GM18870 (cell line): ENCODE results near the gene SENP8.

Experiments used
- ATAC-seq: cut with Tn5 transposase; IDR thresholded peaks from one replicate; pipeline ENCODE4 v1.9.1; 2021; ENCODE audit warnings: moderate library complexity; ENCODE audit not compliant: unreplicated experiment

Gene SENP8

GRCh38 chr15:72173864-72174550 lies 55.8 kb downstream of the SENP8 start:
- no peak for ATAC-seq

DNA sequence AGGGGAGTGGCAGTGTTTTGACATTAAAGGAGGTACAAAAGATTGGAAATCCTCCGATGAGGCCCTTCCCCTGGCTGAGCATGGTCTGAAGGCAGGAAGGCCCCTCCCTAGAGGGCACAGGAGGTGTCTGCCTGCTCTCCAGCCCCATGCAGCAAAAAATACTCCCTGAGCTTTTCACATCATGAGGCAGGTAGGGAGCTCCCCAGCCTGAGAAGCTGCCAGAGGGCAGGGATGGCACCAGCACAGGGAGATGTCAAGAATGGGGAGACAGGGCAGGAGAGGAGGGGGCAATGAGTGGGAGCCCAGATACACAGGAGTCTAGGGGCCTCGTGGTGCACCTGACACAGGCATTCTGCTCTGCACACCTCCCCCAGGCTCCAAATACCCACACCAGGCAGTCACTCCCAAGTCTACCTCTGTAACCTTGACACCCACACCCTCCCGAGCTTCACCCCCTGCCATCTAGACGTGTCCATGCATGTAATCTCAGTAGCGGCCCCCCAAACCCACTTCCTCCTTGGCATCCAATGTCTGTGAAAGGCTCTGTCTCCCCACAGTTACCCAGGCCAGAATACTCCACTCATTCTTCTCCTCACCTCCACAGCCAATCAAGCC lies 56.5 kb downstream of the SENP8 start:
- no peak for ATAC-seq

DNA sequence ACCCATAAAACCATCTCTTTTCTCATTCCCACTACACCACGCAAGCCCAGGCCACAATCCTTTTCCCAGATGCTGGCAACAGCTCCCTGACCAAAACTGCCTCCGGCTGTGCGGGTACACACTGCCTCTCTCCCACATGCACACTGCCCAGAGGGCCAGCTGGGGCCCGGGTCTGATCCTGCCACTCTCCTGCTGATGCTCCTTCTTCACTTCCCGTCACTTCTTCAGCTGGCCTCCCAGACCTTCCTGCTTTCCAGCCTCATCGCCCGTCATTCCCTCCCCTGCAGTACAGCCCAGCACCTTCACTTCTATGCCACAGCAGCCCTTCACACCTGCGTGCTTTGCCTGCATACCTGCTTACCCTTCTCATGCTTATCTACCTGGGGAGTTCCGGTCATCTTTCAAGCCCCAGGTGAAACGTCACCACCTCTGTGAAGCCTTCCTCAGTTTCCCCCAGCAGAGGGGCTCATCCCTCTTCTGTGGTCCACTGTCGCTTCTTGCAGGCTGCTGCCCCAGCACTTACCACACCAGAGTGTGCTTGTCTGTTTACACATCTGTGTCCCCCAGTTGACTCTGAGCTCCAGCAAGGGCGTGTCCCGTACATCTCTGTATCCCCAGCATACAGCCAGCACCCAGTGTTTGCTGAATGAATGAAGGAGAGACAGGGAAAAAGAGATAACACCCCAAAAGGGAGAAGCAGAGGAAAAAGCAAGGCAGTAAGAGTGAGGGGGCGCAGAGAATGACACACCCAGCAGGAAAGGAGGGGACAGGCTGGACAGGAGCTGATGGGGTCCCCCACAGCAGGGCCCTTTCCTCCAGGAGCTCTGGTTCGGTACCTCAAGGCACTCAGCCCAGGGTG lies 57.2 kb downstream of the SENP8 start:
- ATAC-seq = no peak

DNA sequence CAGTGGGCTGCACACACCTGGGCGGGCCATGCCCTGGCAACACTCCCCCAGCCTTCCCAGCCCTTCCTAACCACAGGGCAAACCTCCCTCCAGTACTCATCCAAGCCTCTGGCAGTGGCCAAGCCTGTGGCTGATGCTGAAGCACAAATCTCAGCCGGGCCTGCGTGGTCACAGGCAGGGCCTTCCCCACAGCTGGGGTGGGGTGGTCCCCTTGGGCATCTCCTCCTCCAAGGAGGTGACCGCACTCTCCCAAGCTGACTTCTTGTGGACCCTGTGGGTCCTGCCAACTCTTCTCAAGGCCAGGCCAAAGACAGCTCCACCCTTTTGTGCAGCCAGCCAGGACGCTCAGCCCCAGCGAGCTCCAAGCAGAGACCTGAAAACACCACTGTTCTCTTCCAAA lies 58.0 kb downstream of the SENP8 start:
- ATAC-seq = no peak

DNA sequence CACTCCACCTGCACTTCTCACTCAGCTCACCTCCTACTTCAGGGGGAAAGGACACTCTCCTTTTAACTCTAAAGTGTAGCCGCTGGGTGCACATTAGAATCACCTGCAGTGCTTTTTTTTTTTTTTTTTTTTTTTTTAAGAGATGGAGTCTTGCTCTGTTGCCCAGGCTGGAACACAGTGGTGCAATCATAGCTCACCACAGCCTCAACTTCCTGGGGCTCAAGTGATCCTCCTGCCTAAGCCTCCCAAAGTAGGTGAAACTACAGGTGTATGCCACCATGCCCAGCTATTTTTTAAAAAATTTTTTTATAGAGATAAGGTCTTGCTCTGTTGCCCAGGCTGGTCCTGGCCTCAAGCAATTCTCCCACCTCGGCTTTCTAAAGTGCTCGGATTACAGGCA lies 58.5 kb downstream of the SENP8 start:
- ATAC-seq = no peak

- no peak for ATAC-seq
These were observed 60.9 kb downstream of the SENP8 start for GRCh38 chr15:72178976-72179585.

- no peak for ATAC-seq
These were observed 61.9 kb downstream of the SENP8 start for GRCh38 chr15:72179950-72180581.

DNA sequence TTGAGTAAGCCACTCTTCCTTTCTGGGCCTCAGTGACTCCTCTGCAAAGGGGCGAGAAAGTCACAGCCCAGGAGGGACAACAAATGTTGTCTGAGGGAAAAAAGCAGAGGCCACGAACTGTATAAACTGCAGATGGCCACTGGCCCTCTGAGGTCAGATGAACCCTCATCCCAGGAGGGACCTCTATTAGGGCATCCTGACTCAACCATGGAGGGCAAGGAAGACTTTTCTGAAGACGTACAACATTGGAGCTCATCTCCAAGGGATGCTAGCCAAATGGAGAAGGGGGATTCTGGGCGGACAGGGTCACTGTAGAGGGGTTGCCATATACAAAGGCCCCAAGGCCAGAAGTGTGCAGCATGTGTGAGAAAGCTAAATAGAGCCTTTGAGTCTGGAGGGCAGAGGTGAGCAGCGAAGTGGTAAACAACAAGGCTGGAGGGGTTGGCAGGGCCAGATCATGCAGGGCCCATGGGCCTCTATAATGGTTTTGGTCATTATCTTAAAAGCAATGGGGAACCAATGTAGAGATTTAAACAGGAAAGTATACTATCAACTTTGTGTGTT lies 62.6 kb downstream of the SENP8 start:
- ATAC-seq = no peak

DNA sequence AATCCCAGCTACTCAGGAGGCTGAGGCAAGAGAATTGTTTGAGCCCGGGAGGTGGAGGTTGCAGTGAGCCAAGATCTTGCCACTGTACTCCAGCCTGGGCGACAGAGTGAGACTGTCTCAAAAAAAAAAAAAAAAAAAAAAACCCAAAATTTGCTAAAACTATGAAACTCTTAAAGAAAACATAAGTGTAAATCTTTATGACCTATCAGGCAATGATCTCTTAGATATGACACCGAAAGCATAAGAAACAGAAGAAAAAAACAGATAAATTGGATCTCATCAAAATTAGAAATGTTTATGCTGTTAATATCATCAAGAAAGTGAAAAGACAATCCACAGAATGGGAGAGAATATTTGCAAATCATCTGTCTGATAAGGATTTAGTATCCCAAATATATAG lies 64.0 kb downstream of the SENP8 start:
- ATAC-seq = no peak

DNA sequence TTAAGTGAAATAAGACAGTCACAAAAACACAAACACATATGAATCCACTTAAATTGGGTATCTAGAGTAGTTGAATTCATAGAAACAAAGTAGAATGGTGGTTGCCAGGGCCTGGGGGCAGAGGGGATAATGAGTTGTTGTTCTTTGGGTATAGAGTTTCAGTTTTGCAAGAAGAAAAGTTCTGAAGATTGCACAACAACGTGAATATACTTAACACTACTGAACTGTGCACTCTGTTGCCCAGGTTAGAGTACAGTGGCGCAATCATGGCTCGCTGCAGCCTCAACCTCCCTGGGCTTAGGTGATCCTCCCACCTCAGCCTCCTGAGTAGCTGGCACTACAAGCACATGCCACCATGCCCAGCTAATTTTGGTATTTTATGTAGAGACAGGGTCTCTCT lies 64.5 kb downstream of the SENP8 start:
- ATAC-seq = no peak

DNA sequence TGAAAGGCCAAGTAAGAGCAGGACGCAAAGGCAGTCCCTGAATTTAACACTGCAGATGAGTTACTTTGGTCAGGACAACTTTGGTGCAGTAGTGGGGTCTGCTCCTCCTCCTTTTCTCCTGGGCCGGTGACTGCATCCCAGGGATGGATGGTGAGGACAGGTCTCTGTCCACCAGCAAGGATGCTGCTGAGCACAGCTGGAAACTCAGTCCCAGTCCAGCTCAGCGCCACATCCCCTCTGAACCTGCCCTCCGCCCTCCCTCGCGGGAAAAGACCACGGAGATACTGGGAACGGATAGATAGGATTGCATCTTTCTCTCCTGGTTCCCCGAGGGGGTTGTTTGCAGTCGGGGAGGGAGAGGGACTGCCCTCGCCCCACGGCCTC lies 65.6 kb downstream of the SENP8 start:
- no peak for ATAC-seq

DNA sequence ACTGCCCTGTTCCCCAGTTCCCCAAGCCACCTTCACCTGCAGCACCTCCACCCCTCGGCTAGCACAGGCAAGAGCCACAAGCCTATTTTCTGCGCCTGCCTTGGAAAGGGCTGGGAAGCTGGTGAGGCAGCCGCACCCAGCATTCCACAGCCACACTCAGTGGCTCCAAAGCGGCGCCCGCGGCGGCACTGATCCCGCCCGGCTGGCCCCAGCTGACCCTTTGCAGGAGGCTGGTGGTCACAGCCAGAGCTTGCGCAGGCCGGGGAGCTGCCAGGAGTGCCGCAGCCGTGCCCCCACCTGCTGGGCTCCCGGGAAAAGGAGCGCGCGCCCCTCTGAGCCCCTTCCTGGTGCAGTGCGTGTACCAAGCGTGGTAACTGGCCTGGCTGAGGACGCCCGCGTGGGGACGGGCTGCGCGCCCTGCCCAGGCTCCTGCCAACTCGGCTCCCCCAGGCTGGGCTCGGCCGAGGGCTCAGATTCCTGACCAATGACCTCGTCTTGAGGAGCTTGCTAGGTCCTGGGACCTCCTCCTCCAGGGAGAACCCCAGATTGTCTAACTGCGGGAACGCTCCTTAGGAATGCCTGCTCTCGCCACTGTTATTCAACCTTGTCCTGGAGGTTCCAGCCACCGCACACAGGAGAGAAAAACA lies 66.1 kb downstream of the SENP8 start:
- no peak for ATAC-seq

- no peak for ATAC-seq
These were observed 71.2 kb downstream of the SENP8 start for GRCh38 chr15:72189250-72189902.

- no peak for ATAC-seq
These were observed 74.2 kb downstream of the SENP8 start for GRCh38 chr15:72192416-72192815.
